OCI-LY7 (cell line): ENCODE results near the gene ITGB2. TPM values are rescaled to one million over a fixed set of nuclear protein-coding genes. Genes with fewer than 3 reads are reported as not detected.

Experiments used
- BruUV-seq: library from RNA; stranded (reverse); fragments of 400-500 nt; replicated peaks from 2 replicates; lab custom pipeline; 2021; lab: Mats Ljungman, UMichigan
- CTCF ChIA-PET: fragments of 300-600 bp; sonication (Branson Sonifier 250); formaldehyde crosslinking; loops from one replicate; lab custom pipeline; 2022; ENCODE audit warnings: antibody characterized with exemption; ENCODE audit not compliant: unreplicated experiment; lab: Charles Lee
- POLR2A ChIA-PET: fragments of 300-600 bp; sonication (Branson Sonifier 250); formaldehyde crosslinking; loops from one replicate; lab custom pipeline; 2022; ENCODE audit warnings: antibody characterized with exemption; lab: Charles Lee
- DNase-seq: peaks from one replicate; pipeline ENCODE4 v3.0.0-alpha.2; 2015; ENCODE audit warnings: low spot score
- H2AFZ ChIP-seq: fragments of 200-600 bp; sonication (generic), shearing (Covaris generic); 2 replicates; pipeline ENCODE4 v1.6.1; 2014; ENCODE audit warnings: mild to moderate bottlenecking, antibody characterized with exemption, low read length, moderate library complexity
- H3K27ac ChIP-seq: fragments of 200-600 bp; sonication (generic); 2 replicates; pipeline ENCODE4 v1.5.1; 2014; ENCODE audit warnings: mixed run types, low read depth, mild to moderate bottlenecking, moderate library complexity, low read length, inconsistent platforms; ENCODE audit not compliant: poor library complexity, severe bottlenecking
- H3K36me3 ChIP-seq: fragments of 200-600 bp; sonication (generic); 2 replicates; pipeline ENCODE4 v1.6.1; 2014; ENCODE audit warnings: mild to moderate bottlenecking, antibody characterized with exemption, low read length, moderate library complexity, mixed read lengths; ENCODE audit not compliant: insufficient read depth
- H3K4me1 ChIP-seq: fragments of 200-600 bp; sonication (generic); 2 replicates; pipeline ENCODE4 v1.5.1; 2014; ENCODE audit warnings: mild to moderate bottlenecking, low read length; ENCODE audit not compliant: insufficient read depth, poor library complexity, severe bottlenecking
- H3K4me2 ChIP-seq: fragments of 200-600 bp; sonication (generic); 2 replicates; pipeline ENCODE4 v1.6.1; 2014; ENCODE audit warnings: mild to moderate bottlenecking, low read length
- H3K4me3 ChIP-seq: fragments of 200-600 bp; sonication (generic); 2 replicates; pipeline ENCODE4 v1.5.1; 2014; ENCODE audit warnings: mild to moderate bottlenecking, low read depth, low read length; ENCODE audit not compliant: poor library complexity, severe bottlenecking
- H3K79me2 ChIP-seq: fragments of 200-600 bp; sonication (generic); 2 replicates; pipeline ENCODE4 v1.6.1; 2016; ENCODE audit warnings: low read depth, mild to moderate bottlenecking, low read length, moderate library complexity, mixed read lengths; ENCODE audit not compliant: insufficient read depth
- H3K9me2 ChIP-seq: fragments of 200-600 bp; sonication (generic); 2 replicates; pipeline ENCODE4 v1.6.1; 2016; ENCODE audit warnings: mild to moderate bottlenecking, low read length, mixed read lengths; ENCODE audit not compliant: insufficient read depth
- H3K9me3 ChIP-seq: fragments of 200-600 bp; sonication (generic); 2 replicates; pipeline ENCODE4 v1.6.1; 2014; ENCODE audit warnings: mild to moderate bottlenecking, mixed run types, low read length, mixed read lengths
- H4K20me1 ChIP-seq: fragments of 200-600 bp; sonication (generic); 2 replicates; pipeline ENCODE4 v1.6.1; 2014; ENCODE audit warnings: mild to moderate bottlenecking, antibody characterized with exemption, low read length, moderate library complexity, mixed read lengths; ENCODE audit not compliant: insufficient read depth
- CTCF ChIP-seq: fragments of 200-600 bp; sonication (generic); conservative IDR thresholded peaks from 2 replicates; pipeline ENCODE4 v1.5.1; 2014; ENCODE audit warnings: mild to moderate bottlenecking, antibody characterized with exemption, low read length, moderate library complexity, mixed read lengths
- EZH2phosphoT487 ChIP-seq: fragments of 200-600 bp; sonication (generic); IDR thresholded peaks from 2 replicates; pipeline ENCODE4 v1.6.1; 2018; ENCODE audit warnings: low read depth, borderline replicate concordance, mild to moderate bottlenecking, mixed run types, antibody characterized with exemption, low read length, moderate library complexity, mixed read lengths
- intact Hi-C: fragments of 100-400 bp; cut with micrococcal nuclease; formaldehyde crosslinking; loops from one replicate; pipeline ENCODE4 v1.10.0; 2022; ENCODE audit not compliant: unreplicated experiment
- total RNA-seq, 2 experiments: library from RNA; depleted of rRNA in 1 of 2; stranded (reverse); fragments of >200 nt in 1 of 2; shearing (Covaris generic) in 1 of 2; gene quantifications; 2 replicates each; pipeline ENCODE4 v1.2.3, GENCODE V29; 2014 to 2022

The ITGB2 gene
- total RNA-seq, 2 experiments from 2014 or later = 11.6 to 78.9 TPM

- DNase-seq = no peak
- Histone ChIP-seq H3K36me3 (no peaks in the 10 kb centered on the region), H3K4me3 (no peak overlapping the region), H3K27ac (no peak overlapping the region), H4K20me1 (no peaks in the 10 kb centered on the region), H3K79me2 (no peaks in the 10 kb centered on the region), H3K4me1 (peaks cover 38% of the 10 kb centered on the region), H3K9me3 (no peaks in the 10 kb centered on the region), H3K4me2 (no peak overlapping the region), H2AFZ (no peak overlapping the region), H3K9me2 (no peaks in the 10 kb centered on the region)
- ChIA-PET POLR2A (interaction anchor here (0.5 kb wide), 1 partner anchor 27 kb away, joined by 3 read pairs; no protein-coding TSS in a partner anchor), CTCF (no interaction called here)
- TF ChIP-seq EZH2phosphoT487 = no peak
- no peak for TF ChIP-seq CTCF
- BruUV-seq = no TSS peak
- intact Hi-C loops = no loop called here
Observed at GRCh38 chr21:44924606-44925377, 4.1 kb upstream of the ITGB2 start.

- peaks cover 36% of the 10 kb centered on the region for H3K4me1 ChIP-seq
- POLR2A ChIA-PET = no interaction called here
Observed at GRCh38 chr21:44923480-44924084, 2.9 kb upstream of the ITGB2 start.

More at GRCh38 chr21:44923480-44924084, 2.9 kb upstream of the ITGB2 start:
- no peaks in the 10 kb centered on the region for H3K79me2 ChIP-seq
- H3K9me2 ChIP-seq = no peaks in the 10 kb centered on the region
- no peak overlapping the region for H2AFZ ChIP-seq
- no peak for TF ChIP-seq CTCF
- TF ChIP-seq EZH2phosphoT487 = no peak
- CTCF ChIA-PET = no interaction called here
- no peaks in the 10 kb centered on the region for H3K36me3 ChIP-seq
- no peak for DNase-seq
- no peaks in the 10 kb centered on the region for H3K9me3 ChIP-seq
- intact Hi-C loops = no loop called here
- no peak overlapping the region for H3K27ac ChIP-seq
- no peak overlapping the region for H3K4me2 ChIP-seq
- no TSS peak for BruUV-seq
- H3K4me3 ChIP-seq = no peak overlapping the region
- no peaks in the 10 kb centered on the region for H4K20me1 ChIP-seq
